PC-3 (cell line): ENCODE measurements around the gene AFF3. TPM values are rescaled to one million over a fixed set of nuclear protein-coding genes. Genes with fewer than 3 reads are reported as not detected.

Experiments used
- ATAC-seq: fragments of 200-7000 bp; cut with Tn5 transposase; 2 replicates; pipeline ENCODE4 v1.9.1; 2020; ENCODE audit warnings: mild to moderate bottlenecking, moderate library complexity
- BruUV-seq: library from RNA; stranded (reverse); fragments of 400-500 nt; replicated peaks from 2 replicates; lab custom pipeline; 2021; lab: Mats Ljungman, UMichigan
- CTCF ChIA-PET: fragments of 300-600 bp; sonication (Branson Sonifier 250); formaldehyde crosslinking; loops from one replicate; lab custom pipeline; 2022; ENCODE audit warnings: antibody characterized with exemption; lab: Charles Lee
- POLR2A ChIA-PET: fragments of 300-600 bp; sonication (Branson Sonifier 250); formaldehyde crosslinking; loops from one replicate; lab custom pipeline; 2022; ENCODE audit warnings: antibody characterized with exemption; ENCODE audit not compliant: unreplicated experiment; lab: Charles Lee
- DNase-seq: peaks from one replicate; pipeline ENCODE4 v3.0.0-alpha.2; 2015
- H2AFZ ChIP-seq: fragments of 300-600 bp; sonication (generic); 2 replicates; pipeline ENCODE4 v1.6.0; 2016; ENCODE audit warnings: antibody characterized with exemption, low read length
- H3F3A ChIP-seq: fragments of 300-600 bp; sonication (generic); one replicate; pipeline ENCODE4 v1.6.0; 2017; ENCODE audit warnings: antibody characterized with exemption, low read length, control low read depth, mild to moderate bottlenecking; ENCODE audit not compliant: unreplicated experiment
- H3K27ac ChIP-seq: fragments of 300-600 bp; sonication (generic); 2 replicates; pipeline ENCODE4 v1.5.1; 2016; ENCODE audit warnings: mild to moderate bottlenecking, low read length
- H3K27me3 ChIP-seq: fragments of 300-600 bp; sonication (generic); 2 replicates; pipeline ENCODE4 v1.6.1; 2016; ENCODE audit warnings: low read length, mixed read lengths
- H3K36me3 ChIP-seq: fragments of 300-600 bp; sonication (generic); 2 replicates; pipeline ENCODE4 v1.6.1; 2016; ENCODE audit warnings: low read depth, mixed run types, low read length, mixed read lengths
- H3K4me1 ChIP-seq: fragments of 300-600 bp; sonication (generic); 2 replicates; pipeline ENCODE4 v1.5.1; 2016; ENCODE audit warnings: low read length; ENCODE audit not compliant: insufficient read depth
- H3K4me2 ChIP-seq: fragments of 300-600 bp; sonication (generic); 2 replicates; pipeline ENCODE4 v1.6.0; 2016; ENCODE audit warnings: low read length
- H3K4me3 ChIP-seq: fragments of 300-600 bp; sonication (generic); 2 replicates; pipeline ENCODE4 v1.5.1; 2016; ENCODE audit warnings: mild to moderate bottlenecking, low read length, mixed read lengths
- H3K79me2 ChIP-seq: fragments of 300-600 bp; sonication (generic); 2 replicates; pipeline ENCODE4 v1.6.1; 2017; ENCODE audit warnings: low read length, mixed read lengths
- H3K9ac ChIP-seq: fragments of 300-600 bp; sonication (generic); 2 replicates; pipeline ENCODE4 v1.6.0; 2016; ENCODE audit warnings: mild to moderate bottlenecking, low read length
- H3K9me2 ChIP-seq: fragments of 300-600 bp; sonication (generic); replicated peaks from 2 replicates; pipeline ENCODE4 v1.6.1; 2016; ENCODE audit warnings: mixed run types, low read length, mixed read lengths
- H3K9me3 ChIP-seq: fragments of 300-600 bp; sonication (generic); 2 replicates; pipeline ENCODE4 v1.6.1; 2016; ENCODE audit warnings: low read length, mixed read lengths
- H4K20me1 ChIP-seq: fragments of 300-600 bp; sonication (generic); 2 replicates; pipeline ENCODE4 v1.6.1; 2016; ENCODE audit warnings: low read length, mixed read lengths
- EZH2 ChIP-seq: fragments of 300-600 bp; sonication (generic); IDR thresholded peaks from one replicate; pipeline ENCODE4 v1.6.1; 2017; ENCODE audit warnings: antibody characterized with exemption, mild to moderate bottlenecking, low read length; ENCODE audit not compliant: unreplicated experiment
- EZH2phosphoT487 ChIP-seq: fragments of 300-600 bp; sonication (generic); IDR thresholded peaks from 2 replicates; pipeline ENCODE4 v1.6.1; 2018; ENCODE audit warnings: mild to moderate bottlenecking, antibody characterized with exemption, low read length, borderline replicate concordance
- intact Hi-C: fragments of 100-400 bp; cut with micrococcal nuclease; formaldehyde crosslinking; loops from 2 replicates; pipeline ENCODE4 v1.9.0; 2023
- total RNA-seq: library from RNA; depleted of rRNA; stranded (reverse); fragments of >200 nt; gene quantifications from 2 replicates; pipeline ENCODE4 v1.2.3, GENCODE V29; 2014
- TF ChIP-seq, protein P1 (sequence below): fragments of 300-600 bp; sonication (generic); conservative IDR thresholded peaks from 2 replicates; pipeline ENCODE4 v1.5.1; 2017; ENCODE audit warnings: antibody characterized with exemption, low read depth, mild to moderate bottlenecking, low read length

Gene AFF3
- total RNA-seq, 1 experiment from 2014 or later, result 0.04 TPM

DNA sequence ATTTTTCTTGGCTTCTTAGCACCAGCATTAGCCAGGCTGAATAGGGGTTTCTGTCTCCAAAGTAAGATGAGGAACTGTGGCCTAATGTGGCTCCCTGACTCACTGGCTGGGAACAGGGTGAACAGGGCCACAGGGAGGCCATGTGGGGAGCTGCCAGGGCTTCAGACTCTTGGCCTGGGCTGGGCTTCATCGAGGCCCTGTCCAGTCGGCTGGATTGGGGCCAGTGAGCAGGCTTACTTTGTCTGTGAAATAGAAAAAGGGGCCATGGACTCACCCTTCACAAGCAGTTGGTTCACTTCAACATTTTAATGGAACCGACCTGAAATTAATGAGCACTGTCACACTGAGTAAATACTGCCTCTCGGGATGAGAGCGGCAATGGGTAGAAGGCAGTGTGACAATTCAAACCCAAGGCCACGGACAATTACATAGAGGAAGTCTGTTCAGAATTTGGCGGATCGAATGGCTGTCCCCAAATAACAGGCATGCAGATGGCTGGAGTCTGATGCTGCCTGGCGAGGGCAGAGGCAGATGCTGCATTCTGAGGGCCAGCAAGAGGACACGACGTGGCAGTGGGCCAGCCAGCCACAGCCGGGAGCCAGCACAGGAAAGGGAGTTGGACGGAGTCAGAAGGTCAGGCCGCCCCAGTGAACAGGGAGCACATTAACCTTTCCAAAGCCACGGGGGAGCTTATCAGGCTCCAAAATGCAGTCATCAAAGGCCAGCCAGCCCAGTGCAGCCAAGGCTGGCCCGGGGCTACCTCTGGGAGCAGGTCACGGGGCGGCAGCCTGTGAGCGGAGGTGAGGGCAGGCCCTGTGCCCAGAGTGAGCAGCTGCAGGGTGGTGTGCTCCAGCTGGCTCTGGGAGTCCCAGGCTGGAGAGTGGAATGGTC, 506.0 kb downstream of the AFF3 start:
- no peak for TF ChIP-seq EZH2phosphoT487
- TF ChIP-seq, protein P1, sequence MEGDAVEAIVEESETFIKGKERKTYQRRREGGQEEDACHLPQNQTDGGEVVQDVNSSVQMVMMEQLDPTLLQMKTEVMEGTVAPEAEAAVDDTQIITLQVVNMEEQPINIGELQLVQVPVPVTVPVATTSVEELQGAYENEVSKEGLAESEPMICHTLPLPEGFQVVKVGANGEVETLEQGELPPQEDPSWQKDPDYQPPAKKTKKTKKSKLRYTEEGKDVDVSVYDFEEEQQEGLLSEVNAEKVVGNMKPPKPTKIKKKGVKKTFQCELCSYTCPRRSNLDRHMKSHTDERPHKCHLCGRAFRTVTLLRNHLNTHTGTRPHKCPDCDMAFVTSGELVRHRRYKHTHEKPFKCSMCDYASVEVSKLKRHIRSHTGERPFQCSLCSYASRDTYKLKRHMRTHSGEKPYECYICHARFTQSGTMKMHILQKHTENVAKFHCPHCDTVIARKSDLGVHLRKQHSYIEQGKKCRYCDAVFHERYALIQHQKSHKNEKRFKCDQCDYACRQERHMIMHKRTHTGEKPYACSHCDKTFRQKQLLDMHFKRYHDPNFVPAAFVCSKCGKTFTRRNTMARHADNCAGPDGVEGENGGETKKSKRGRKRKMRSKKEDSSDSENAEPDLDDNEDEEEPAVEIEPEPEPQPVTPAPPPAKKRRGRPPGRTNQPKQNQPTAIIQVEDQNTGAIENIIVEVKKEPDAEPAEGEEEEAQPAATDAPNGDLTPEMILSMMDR, result no peak
- no peak for TF ChIP-seq EZH2
- no peak overlapping the region for H2AFZ ChIP-seq
- no peak overlapping the region for H3K4me2 ChIP-seq
- no peaks in the 10 kb centered on the region for H3K4me1 ChIP-seq
- H3K27me3 ChIP-seq, result no peaks in the 10 kb centered on the region
- DNase-seq, result no peak
- ChIA-PET CTCF (no interaction called here), POLR2A (no interaction called here)
- no peak overlapping the region for H3K27ac ChIP-seq
- H4K20me1 ChIP-seq, result no peaks in the 10 kb centered on the region
- intact Hi-C loops, result no loop called here
- no peaks in the 10 kb centered on the region for H3F3A ChIP-seq
- ATAC-seq, result no peak
- no peaks in the 10 kb centered on the region for H3K79me2 ChIP-seq
- H3K9me3 ChIP-seq, result no peaks in the 10 kb centered on the region
- no peak overlapping the region for H3K4me3 ChIP-seq
- no peaks in the 10 kb centered on the region for H3K36me3 ChIP-seq
- no TSS peak for BruUV-seq
- H3K9ac ChIP-seq, result no peak overlapping the region
- H3K9me2 ChIP-seq, result no peaks in the 10 kb centered on the region

DNA sequence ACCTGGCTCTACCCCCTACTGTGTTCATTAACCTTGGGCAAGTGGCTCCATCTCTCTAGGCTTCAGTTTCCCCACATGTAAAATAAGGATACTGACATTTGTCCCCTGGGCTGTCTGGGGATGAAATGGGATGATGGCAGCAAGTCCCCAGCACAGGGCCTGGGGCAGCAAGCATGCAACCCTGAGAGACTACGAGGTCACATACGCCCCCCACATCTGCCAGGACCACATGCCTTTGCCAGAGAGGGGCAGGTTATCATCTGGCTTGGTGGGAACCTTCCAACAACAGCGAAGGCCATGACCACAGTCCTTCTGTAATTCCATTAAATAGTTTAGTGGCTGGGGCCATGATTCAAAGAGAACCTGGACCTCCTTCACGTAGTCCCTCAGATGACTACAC, 506.7 kb downstream of the AFF3 start:
- DNase-seq (no peak), ATAC-seq (no peak)
- intact Hi-C loops, result no loop called here
- Histone ChIP-seq H3K9me3 (no peaks in the 10 kb centered on the region), H4K20me1 (no peaks in the 10 kb centered on the region), H3K9me2 (no peaks in the 10 kb centered on the region), H3K27ac (no peak overlapping the region), H3K27me3 (no peaks in the 10 kb centered on the region), H3K4me2 (no peak overlapping the region), H3K4me1 (no peaks in the 10 kb centered on the region), H3F3A (no peaks in the 10 kb centered on the region), H3K79me2 (no peaks in the 10 kb centered on the region), H3K36me3 (no peaks in the 10 kb centered on the region), H3K9ac (no peak overlapping the region), H2AFZ (no peak overlapping the region), H3K4me3 (no peak overlapping the region)
- TF ChIP-seq EZH2 (no peak), EZH2phosphoT487 (no peak)
- TF ChIP-seq, protein P1, result no peak
- ChIA-PET CTCF (no interaction called here), POLR2A (interaction anchor here (0.6 kb wide), 1 partner anchor 1494 kb away, joined by 4 read pairs; no protein-coding TSS in a partner anchor)
- no TSS peak for BruUV-seq

DNA sequence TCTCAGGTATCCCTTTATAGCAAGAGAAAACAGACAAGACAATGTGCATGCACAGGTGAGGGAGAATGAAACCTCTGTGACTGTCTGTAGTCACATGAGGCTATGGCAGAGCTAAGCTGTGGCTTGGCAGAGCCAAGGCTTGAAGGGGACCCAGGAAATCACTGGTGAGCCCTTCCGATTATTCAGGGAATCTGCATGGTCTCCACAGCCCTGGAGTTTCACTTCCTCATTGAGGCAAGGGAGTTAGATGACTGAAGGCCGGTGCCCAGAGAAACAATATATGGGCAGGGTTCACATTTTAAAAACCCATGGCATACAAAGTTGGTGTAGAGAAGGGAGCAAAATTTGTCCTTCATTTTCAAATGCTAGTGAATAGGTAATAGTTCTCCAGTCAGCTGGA, 508.2 kb downstream of the AFF3 start:
- no peak overlapping the region for H3K4me3 ChIP-seq
- no peak overlapping the region for H3K27ac ChIP-seq
- no peak overlapping the region for H3K9ac ChIP-seq
- H3F3A ChIP-seq, result no peaks in the 10 kb centered on the region
- POLR2A ChIA-PET, result no interaction called here
- no peak for ATAC-seq
- H3K79me2 ChIP-seq, result no peaks in the 10 kb centered on the region
- H2AFZ ChIP-seq, result no peak overlapping the region
- intact Hi-C loops, result no loop called here
- no peak for DNase-seq
- H3K9me3 ChIP-seq, result no peaks in the 10 kb centered on the region
- H4K20me1 ChIP-seq, result no peaks in the 10 kb centered on the region
- H3K36me3 ChIP-seq, result no peaks in the 10 kb centered on the region
- TF ChIP-seq EZH2, result no peak
- no peak for TF ChIP-seq EZH2phosphoT487
- TF ChIP-seq, protein P1, result no peak
- CTCF ChIA-PET, result no interaction called here
- BruUV-seq, result no TSS peak
- no peaks in the 10 kb centered on the region for H3K9me2 ChIP-seq
- no peaks in the 10 kb centered on the region for H3K27me3 ChIP-seq
- H3K4me2 ChIP-seq, result no peak overlapping the region
- H3K4me1 ChIP-seq, result no peaks in the 10 kb centered on the region
